ENCODE measurements around the gene ADGRV1. TPM values are rescaled to one million over a fixed set of nuclear protein-coding genes. Genes with fewer than 3 reads are reported as not detected.

The ADGRV1 gene
- polyA plus RNA-seq, 1 of the 3 experiments (the other 2 are of a cell fraction), result 0.23 TPM

DNA sequence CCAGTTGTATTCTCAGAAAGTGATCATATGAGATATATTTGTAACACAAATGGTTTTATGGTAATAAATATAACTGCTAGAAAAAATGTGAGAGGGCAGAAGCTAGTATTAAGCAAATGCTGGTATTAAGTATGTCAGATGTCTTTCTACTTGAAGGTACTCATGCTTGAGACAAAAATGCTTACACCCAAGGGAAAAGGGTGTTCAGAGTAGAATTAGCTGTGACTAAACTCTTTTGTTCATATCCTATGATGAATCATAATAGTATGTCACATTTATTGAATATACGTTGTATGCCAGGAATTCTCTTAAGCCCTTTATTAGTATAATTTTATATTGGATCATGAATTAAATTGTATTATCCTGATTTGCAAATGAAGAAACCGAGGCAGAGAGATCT is 2.2 kb downstream of the ADGRV1 start:
- H3K27me3 ChIP-seq (ENCODE audit: insufficient read depth), result peaks cover 34% of the 10 kb centered on the region
- H3K9me3 ChIP-seq, result no peaks in the 10 kb centered on the region
- H3K27ac ChIP-seq (ENCODE audit: low read depth in 2 of 2, low read length in 1 of 2), result no peak overlapping the region
- ChIA-PET POLR2A (no interaction called here), CTCF (interaction anchor here (0.6 kb wide), 1 partner anchor 25 kb away, joined by 3 read pairs; no protein-coding TSS in a partner anchor)
- no peaks in the 10 kb centered on the region for H3K79me2 ChIP-seq (ENCODE audit: insufficient read depth)
- no peaks in the 10 kb centered on the region; a peak in 2 of 4 replicates for H3K4me1 ChIP-seq (ENCODE audit: control insufficient read depth in 1 of 2, insufficient read depth in 2 of 2, low read depth in 1 of 2, low read length in 1 of 2)
- no peak for DNase-seq
- H3K36me3 ChIP-seq (replicated peaks in 1 of 2; ENCODE audit: control insufficient read depth in 1 of 2, insufficient read depth in 2 of 2, low read length in 1 of 2), result no peaks in the 10 kb centered on the region
- H3F3A ChIP-seq (replicated peaks; ENCODE audit: insufficient read depth), result no peaks in the 10 kb centered on the region
- H3K4me2 ChIP-seq, result no peak overlapping the region
- 31% methylated on average over 2 of the region's 2 CpGs for WGBS (ENCODE audit: low lambda C conversion rate)
- no peaks in the 10 kb centered on the region for H4K20me1 ChIP-seq (ENCODE audit: insufficient read depth)
- H3K9me2 ChIP-seq, result no peaks in the 10 kb centered on the region
- H2AFZ ChIP-seq (ENCODE audit: low read depth), result no peak overlapping the region
- no peak overlapping the region for H3K9ac ChIP-seq
- H3K4me3 ChIP-seq (ENCODE audit: low read depth in 2 of 2, low read length in 1 of 2), result no peak overlapping the region
- no peak for TF ChIP-seq NFIC (IDR thresholded peaks at IDR 0.05; ENCODE audit: borderline replicate concordance)
- TF ChIP-seq, protein P1, sequence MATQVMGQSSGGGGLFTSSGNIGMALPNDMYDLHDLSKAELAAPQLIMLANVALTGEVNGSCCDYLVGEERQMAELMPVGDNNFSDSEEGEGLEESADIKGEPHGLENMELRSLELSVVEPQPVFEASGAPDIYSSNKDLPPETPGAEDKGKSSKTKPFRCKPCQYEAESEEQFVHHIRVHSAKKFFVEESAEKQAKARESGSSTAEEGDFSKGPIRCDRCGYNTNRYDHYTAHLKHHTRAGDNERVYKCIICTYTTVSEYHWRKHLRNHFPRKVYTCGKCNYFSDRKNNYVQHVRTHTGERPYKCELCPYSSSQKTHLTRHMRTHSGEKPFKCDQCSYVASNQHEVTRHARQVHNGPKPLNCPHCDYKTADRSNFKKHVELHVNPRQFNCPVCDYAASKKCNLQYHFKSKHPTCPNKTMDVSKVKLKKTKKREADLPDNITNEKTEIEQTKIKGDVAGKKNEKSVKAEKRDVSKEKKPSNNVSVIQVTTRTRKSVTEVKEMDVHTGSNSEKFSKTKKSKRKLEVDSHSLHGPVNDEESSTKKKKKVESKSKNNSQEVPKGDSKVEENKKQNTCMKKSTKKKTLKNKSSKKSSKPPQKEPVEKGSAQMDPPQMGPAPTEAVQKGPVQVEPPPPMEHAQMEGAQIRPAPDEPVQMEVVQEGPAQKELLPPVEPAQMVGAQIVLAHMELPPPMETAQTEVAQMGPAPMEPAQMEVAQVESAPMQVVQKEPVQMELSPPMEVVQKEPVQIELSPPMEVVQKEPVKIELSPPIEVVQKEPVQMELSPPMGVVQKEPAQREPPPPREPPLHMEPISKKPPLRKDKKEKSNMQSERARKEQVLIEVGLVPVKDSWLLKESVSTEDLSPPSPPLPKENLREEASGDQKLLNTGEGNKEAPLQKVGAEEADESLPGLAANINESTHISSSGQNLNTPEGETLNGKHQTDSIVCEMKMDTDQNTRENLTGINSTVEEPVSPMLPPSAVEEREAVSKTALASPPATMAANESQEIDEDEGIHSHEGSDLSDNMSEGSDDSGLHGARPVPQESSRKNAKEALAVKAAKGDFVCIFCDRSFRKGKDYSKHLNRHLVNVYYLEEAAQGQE (IDR thresholded peaks at IDR 0.05; ENCODE audit: low read depth, low read length), result no peak
- TF ChIP-seq, protein P2, sequence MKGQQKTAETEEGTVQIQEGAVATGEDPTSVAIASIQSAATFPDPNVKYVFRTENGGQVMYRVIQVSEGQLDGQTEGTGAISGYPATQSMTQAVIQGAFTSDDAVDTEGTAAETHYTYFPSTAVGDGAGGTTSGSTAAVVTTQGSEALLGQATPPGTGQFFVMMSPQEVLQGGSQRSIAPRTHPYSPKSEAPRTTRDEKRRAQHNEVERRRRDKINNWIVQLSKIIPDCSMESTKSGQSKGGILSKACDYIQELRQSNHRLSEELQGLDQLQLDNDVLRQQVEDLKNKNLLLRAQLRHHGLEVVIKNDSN (IDR thresholded peaks at IDR 0.05; ENCODE audit: borderline replicate concordance, low read depth), result no peak
- TF ChIP-seq MXI1 (IDR thresholded peaks at IDR 0.05; ENCODE audit: low read depth, low read length), result no peak
- no peak for TF ChIP-seq FOXM1 (IDR thresholded peaks at IDR 0.05; ENCODE audit: low read depth)
- TF ChIP-seq, protein P3, sequence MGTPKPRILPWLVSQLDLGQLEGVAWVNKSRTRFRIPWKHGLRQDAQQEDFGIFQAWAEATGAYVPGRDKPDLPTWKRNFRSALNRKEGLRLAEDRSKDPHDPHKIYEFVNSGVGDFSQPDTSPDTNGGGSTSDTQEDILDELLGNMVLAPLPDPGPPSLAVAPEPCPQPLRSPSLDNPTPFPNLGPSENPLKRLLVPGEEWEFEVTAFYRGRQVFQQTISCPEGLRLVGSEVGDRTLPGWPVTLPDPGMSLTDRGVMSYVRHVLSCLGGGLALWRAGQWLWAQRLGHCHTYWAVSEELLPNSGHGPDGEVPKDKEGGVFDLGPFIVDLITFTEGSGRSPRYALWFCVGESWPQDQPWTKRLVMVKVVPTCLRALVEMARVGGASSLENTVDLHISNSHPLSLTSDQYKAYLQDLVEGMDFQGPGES (IDR thresholded peaks at IDR 0.05; ENCODE audit: low read depth, low read length), result no peak
- no peak for TF ChIP-seq FOSL2 (IDR thresholded peaks at IDR 0.05; ENCODE audit: borderline replicate concordance, low read depth)
- TF ChIP-seq CHD2 (IDR thresholded peaks at IDR 0.05; ENCODE audit: low read length, partially characterized antibody), result no peak
- no peak for TF ChIP-seq MEF2A (IDR thresholded peaks at IDR 0.05; ENCODE audit: borderline replicate concordance, low read depth)
- no peak for TF ChIP-seq EZH2phosphoT487 (IDR thresholded peaks at IDR 0.05; ENCODE audit: borderline replicate concordance, low read depth)
- no peak for TF ChIP-seq TCF12 (IDR thresholded peaks at IDR 0.05)
- TF ChIP-seq ELF1 (IDR thresholded peaks at IDR 0.05), result no peak
- TF ChIP-seq, protein P4, sequence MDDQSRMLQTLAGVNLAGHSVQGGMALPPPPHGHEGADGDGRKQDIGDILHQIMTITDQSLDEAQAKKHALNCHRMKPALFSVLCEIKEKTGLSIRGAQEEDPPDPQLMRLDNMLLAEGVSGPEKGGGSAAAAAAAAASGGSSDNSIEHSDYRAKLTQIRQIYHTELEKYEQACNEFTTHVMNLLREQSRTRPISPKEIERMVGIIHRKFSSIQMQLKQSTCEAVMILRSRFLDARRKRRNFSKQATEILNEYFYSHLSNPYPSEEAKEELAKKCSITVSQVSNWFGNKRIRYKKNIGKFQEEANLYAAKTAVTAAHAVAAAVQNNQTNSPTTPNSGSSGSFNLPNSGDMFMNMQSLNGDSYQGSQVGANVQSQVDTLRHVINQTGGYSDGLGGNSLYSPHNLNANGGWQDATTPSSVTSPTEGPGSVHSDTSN (IDR thresholded peaks at IDR 0.05), result no peak
- TF ChIP-seq JUND (IDR thresholded peaks at IDR 0.05), result no peak
- no peak for TF ChIP-seq SMC3 (IDR thresholded peaks at IDR 0.05; ENCODE audit: low read depth, low read length)
- TF ChIP-seq, protein P5, sequence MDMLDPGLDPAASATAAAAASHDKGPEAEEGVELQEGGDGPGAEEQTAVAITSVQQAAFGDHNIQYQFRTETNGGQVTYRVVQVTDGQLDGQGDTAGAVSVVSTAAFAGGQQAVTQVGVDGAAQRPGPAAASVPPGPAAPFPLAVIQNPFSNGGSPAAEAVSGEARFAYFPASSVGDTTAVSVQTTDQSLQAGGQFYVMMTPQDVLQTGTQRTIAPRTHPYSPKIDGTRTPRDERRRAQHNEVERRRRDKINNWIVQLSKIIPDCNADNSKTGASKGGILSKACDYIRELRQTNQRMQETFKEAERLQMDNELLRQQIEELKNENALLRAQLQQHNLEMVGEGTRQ (IDR thresholded peaks at IDR 0.05; ENCODE audit: borderline replicate concordance, low read depth, low read length), result no peak
- no peak for TF ChIP-seq YY1 (IDR thresholded peaks at IDR 0.05; ENCODE audit: low read depth)
- TF ChIP-seq, protein P6, sequence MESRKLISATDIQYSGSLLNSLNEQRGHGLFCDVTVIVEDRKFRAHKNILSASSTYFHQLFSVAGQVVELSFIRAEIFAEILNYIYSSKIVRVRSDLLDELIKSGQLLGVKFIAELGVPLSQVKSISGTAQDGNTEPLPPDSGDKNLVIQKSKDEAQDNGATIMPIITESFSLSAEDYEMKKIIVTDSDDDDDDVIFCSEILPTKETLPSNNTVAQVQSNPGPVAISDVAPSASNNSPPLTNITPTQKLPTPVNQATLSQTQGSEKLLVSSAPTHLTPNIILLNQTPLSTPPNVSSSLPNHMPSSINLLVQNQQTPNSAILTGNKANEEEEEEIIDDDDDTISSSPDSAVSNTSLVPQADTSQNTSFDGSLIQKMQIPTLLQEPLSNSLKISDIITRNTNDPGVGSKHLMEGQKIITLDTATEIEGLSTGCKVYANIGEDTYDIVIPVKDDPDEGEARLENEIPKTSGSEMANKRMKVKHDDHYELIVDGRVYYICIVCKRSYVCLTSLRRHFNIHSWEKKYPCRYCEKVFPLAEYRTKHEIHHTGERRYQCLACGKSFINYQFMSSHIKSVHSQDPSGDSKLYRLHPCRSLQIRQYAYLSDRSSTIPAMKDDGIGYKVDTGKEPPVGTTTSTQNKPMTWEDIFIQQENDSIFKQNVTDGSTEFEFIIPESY (IDR thresholded peaks at IDR 0.05; ENCODE audit: borderline replicate concordance, low read depth), result no peak
- no peak for TF ChIP-seq SIN3A (IDR thresholded peaks at IDR 0.05; ENCODE audit: borderline replicate concordance, low read depth, low read length)
- no peak for TF ChIP-seq RXRA (IDR thresholded peaks at IDR 0.05; ENCODE audit: borderline replicate concordance, low read depth)

Measured in SK-N-SH (cell line).